ENCODE results near the gene STX16.

Gene STX16

DNA sequence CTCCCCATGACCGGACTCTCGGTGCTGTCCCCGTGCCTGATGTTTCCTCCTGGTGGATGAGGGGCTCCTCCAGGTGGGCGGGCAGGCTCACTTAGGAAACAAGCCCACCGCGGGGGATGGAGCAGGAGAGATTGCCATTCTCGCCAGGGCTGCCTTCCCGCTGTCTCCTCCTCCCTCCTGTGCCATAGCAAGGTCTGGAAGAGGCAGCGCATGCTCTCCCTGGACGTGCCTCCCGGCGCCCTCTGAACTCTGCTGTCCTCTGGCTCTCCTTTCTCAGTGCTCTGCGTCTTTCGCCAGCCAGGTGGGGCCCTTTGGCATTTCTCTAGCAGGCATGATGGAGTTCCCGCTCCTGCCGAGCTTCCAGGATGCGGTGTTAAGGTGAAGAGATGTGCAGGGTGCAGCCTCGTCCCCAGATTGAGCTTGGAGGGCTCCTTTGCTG is 24.1 kb downstream of the STX16 start:
- TF ChIP-seq, protein P1, sequence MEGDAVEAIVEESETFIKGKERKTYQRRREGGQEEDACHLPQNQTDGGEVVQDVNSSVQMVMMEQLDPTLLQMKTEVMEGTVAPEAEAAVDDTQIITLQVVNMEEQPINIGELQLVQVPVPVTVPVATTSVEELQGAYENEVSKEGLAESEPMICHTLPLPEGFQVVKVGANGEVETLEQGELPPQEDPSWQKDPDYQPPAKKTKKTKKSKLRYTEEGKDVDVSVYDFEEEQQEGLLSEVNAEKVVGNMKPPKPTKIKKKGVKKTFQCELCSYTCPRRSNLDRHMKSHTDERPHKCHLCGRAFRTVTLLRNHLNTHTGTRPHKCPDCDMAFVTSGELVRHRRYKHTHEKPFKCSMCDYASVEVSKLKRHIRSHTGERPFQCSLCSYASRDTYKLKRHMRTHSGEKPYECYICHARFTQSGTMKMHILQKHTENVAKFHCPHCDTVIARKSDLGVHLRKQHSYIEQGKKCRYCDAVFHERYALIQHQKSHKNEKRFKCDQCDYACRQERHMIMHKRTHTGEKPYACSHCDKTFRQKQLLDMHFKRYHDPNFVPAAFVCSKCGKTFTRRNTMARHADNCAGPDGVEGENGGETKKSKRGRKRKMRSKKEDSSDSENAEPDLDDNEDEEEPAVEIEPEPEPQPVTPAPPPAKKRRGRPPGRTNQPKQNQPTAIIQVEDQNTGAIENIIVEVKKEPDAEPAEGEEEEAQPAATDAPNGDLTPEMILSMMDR (conservative IDR thresholded peaks at IDR 0.05; ENCODE audit: control insufficient read depth, insufficient read depth, low read depth, low read length): no peak
- DNase-seq (ENCODE audit: low read depth): no peak
- no peak overlapping the region for H3K4me3 ChIP-seq (ENCODE audit: control insufficient read depth, low read depth, low read length)

DNA sequence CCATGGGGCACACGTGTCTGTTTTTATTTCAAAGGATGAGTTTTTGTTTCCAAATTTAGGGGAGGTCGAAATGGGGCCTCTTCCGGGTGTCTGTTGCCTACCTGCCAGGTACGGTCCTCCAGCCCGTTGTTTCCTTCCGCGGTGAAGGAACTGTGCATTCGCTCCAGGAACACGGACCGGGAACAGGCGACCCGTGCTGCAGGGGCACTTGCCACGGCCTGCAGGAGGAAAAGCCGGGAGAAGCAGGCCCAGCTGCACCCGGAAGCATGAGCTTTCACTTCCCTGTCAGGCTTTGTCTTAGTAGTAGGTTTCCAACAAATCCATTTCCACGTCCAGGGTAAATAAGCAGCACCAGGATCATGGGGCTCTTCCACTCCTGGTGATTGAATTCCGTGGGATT is 24.6 kb downstream of the STX16 start:
- H3K4me3 ChIP-seq (ENCODE audit: control insufficient read depth, low read depth, low read length): no peak overlapping the region
- TF ChIP-seq, protein P1 (conservative IDR thresholded peaks at IDR 0.05; ENCODE audit: control insufficient read depth, insufficient read depth, low read depth, low read length): no peak
- no peak for DNase-seq (ENCODE audit: low read depth)

DNA sequence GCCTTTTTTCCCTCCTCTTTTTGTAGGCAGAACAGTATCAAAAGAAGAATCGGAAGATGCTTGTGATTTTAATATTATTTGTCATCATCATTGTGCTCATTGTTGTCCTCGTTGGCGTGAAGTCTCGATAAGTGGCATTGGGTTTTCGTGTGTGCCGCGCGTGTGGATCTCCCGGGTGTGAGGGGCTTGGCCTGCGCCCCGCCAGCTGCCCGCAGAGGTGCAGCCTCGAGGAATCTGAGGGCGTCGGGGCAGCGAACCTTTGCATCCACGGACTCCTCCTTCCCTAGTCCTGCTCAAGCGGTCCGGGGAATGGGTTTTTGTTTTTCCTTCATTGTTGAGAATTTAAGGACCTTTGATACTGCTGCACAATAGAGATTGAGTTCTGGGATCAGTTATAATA is 25.1 kb downstream of the STX16 start:
- no peak overlapping the region for H3K4me3 ChIP-seq (ENCODE audit: control insufficient read depth, low read depth, low read length)
- no peak for DNase-seq (ENCODE audit: low read depth)
- TF ChIP-seq, protein P1 (conservative IDR thresholded peaks at IDR 0.05; ENCODE audit: control insufficient read depth, insufficient read depth, low read depth, low read length): no peak

DNA sequence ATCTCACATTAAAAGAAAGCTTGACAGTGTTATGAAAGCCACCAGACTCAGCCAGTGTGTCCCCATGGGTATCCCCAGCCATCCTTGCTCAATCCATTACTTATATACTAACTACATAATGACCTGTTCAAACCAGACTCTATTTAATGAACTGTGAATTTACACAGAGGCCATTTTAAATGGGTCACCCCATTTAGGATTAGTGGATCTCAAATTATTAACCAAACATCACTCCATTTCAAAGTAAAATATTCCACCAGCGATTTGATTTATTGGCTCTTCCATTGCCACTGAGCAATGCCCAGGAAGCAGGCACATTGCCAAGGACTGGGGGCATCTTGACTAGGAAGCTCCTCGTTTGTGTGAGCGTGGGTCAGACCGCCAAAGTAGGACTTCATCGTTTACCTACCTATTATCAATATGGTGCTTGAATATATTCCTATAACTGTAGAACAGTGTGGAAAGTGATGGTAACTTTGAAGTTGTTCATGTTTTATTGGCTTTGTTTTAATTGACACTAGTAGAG is 26.1 kb downstream of the STX16 start:
- no peak for DNase-seq (ENCODE audit: low read depth)
- TF ChIP-seq, protein P1 (conservative IDR thresholded peaks at IDR 0.05; ENCODE audit: control insufficient read depth, insufficient read depth, low read depth, low read length): no peak
- no peak overlapping the region for H3K4me3 ChIP-seq (ENCODE audit: control insufficient read depth, low read depth, low read length)

DNA sequence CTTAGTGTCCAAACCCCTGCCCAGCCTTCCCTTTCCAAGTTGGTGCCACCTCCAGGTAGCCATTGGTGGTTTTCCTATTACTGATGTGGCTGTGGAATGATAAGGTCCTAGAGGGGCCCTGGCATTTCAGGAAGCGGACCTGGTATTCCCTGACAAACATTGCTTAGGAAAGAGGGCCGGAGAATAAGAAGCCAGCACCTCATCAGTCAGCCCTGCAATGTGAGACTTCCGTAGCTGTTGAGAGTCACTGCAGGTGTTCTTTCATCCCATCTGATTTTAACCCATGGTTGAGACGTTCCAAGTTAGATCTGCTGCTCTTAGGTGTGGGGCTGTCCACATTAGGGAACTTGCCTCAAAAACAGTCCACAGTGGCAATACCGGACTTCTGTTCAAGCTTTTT is 26.7 kb downstream of the STX16 start:
- no peak for DNase-seq (ENCODE audit: low read depth)
- TF ChIP-seq, protein P1 (conservative IDR thresholded peaks at IDR 0.05; ENCODE audit: control insufficient read depth, insufficient read depth, low read depth, low read length): no peak
- H3K4me3 ChIP-seq (ENCODE audit: control insufficient read depth, low read depth, low read length): no peak overlapping the region

DNA sequence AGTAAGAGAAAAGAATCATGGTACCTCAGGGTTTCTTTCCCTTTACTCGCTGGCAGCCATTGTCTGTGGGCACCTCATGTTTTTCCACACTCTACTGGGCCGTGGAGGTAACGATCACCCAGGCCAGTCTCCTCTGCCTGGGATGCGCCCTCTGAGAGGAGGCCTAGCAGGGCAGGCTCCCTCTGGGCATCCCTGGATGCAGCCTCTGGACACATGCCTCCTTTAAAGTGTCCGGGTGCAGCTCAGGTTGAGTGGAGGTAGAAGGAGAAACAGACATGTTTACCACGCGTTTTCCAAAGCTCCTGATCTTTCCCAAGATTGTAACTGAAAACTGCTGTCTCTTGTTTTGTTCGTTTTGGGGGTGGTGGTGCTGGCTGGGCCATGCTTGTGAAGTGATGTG is 27.7 kb downstream of the STX16 start:
- TF ChIP-seq, protein P1 (conservative IDR thresholded peaks at IDR 0.05; ENCODE audit: control insufficient read depth, insufficient read depth, low read depth, low read length): no peak
- H3K4me3 ChIP-seq (ENCODE audit: control insufficient read depth, low read depth, low read length): no peak overlapping the region
- DNase-seq (ENCODE audit: low read depth): no peak
